ENCODE data around the gene ADGRB3. TPM values are rescaled to one million over a fixed set of nuclear protein-coding genes. Genes with fewer than 3 reads are reported as not detected.

The ADGRB3 gene
- total and polyA plus RNA-seq, 2 donors (not counting 3 experiments of a cell fraction or from before 2014, with no cell fraction given): not detected

DNA sequence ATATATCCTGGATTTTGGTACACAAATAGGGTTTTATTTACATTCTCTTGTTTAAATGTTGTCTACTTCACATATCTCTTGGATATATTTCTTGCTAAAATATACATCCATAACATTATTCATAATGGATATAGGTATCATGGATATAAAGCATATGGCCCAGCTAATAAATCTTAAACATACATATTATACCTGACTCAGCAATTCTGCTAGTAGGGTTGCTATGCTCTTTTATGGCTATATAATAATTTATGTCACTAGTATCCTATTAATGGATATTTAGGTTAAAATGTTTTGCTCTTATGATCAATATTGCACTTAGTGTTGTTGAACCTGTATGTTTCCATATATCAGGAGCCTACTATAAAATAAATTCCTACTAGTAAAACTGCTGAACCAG, 786.2 kb downstream of the ADGRB3 start:
- Histone ChIP-seq H3K27me3 (ENCODE audit: control insufficient read depth in 2 of 2, insufficient read depth in 2 of 2, low read length in 2 of 2) (no peaks in the 10 kb centered on the region), H3K9ac (replicated peaks; ENCODE audit: extremely low read depth, insufficient read depth, low read length) (no peak overlapping the region), H3K27ac (ENCODE audit: insufficient read depth, low read depth, low read length) (no peak overlapping the region), H2AFZ (ENCODE audit: low read depth, low read length) (no peak overlapping the region), H3K9me1 (replicated peaks; ENCODE audit: control insufficient read depth, extremely low read depth, insufficient read depth, low read length) (no peaks in the 10 kb centered on the region), H3K36me3 (ENCODE audit: control insufficient read depth in 2 of 2, extremely low read depth in 1 of 2, insufficient read depth in 2 of 2, low read length in 2 of 2) (no peaks in the 10 kb centered on the region), H4K20me1 (replicated peaks; ENCODE audit: control insufficient read depth, extremely low read depth, insufficient read depth, low read length) (no peaks in the 10 kb centered on the region), H3K9me3 (replicated peaks; ENCODE audit: control insufficient read depth, insufficient read depth, low read length) (no peaks in the 10 kb centered on the region), H3K4me1 (ENCODE audit: control insufficient read depth, extremely low read depth, insufficient read depth, low read length) (no peaks in the 10 kb centered on the region), H3K4me3 (replicated peaks in 1 of 3; ENCODE audit: insufficient read depth in 1 of 3, low read depth in 1 of 3, low read length in 3 of 3) (no peak overlapping the region), H3K79me2 (ENCODE audit: control insufficient read depth, insufficient read depth, low read length) (no peaks in the 10 kb centered on the region), H3K4me2 (ENCODE audit: insufficient read depth, low read length) (no peak overlapping the region)
- BruUV-seq (replicated peaks): no TSS peak
- CTCF ChIA-PET: no interaction called here
- FAIRE-seq (no peak), DNase-seq (ENCODE audit: low read depth, low spot score) (no peak)
- TF ChIP-seq MAX (IDR thresholded peaks at IDR 0.05; ENCODE audit: insufficient read depth, insufficient read length): no peak
- TF ChIP-seq CTCF (IDR thresholded peaks at IDR 0.05; ENCODE audit: extremely low read depth in 1 of 2, insufficient read depth in 1 of 2, low read depth in 1 of 2, low read length in 2 of 2): no peak
- TF ChIP-seq MYC (IDR thresholded peaks at IDR 0.05; ENCODE audit: low read depth, low read length): no peak
- TF ChIP-seq POLR2A (IDR thresholded peaks at IDR 0.05; ENCODE audit: low read depth, low read length): no peak
- TF ChIP-seq FOS (IDR thresholded peaks at IDR 0.05; ENCODE audit: borderline replicate concordance, insufficient read depth, low read length): no peak
- no peak for TF ChIP-seq JUN (IDR thresholded peaks at IDR 0.05; ENCODE audit: borderline replicate concordance, insufficient read depth, insufficient read length, low read depth)
- TF ChIP-seq GATA2 (IDR thresholded peaks at IDR 0.05; ENCODE audit: insufficient read depth, insufficient read length, low read depth, low read length): no peak
- no peak for TF ChIP-seq EZH2 (IDR thresholded peaks at IDR 0.05; ENCODE audit: borderline replicate concordance, low read depth, low read length, severe bottlenecking)
- no peak for TF ChIP-seq POLR2AphosphoS5 (IDR thresholded peaks at IDR 0.05; ENCODE audit: insufficient read depth, low read depth, low read length)
- POLR2A ChIA-PET: no interaction called here
- intact Hi-C loops (cut with micrococcal nuclease): no loop called here
- dilution Hi-C loops (cut with MboI; ENCODE audit: extremely low pct_ligation_motif_present, low sequenced_read_pairs): no loop called here
